GM23338 (cell line): ENCODE measurements around the gene CDH15. TPM values are rescaled to one million over a fixed set of nuclear protein-coding genes. Genes with fewer than 3 reads are reported as not detected.

Source experiments
- ATAC-seq: fragments of 200-7000 bp; cut with Tn5 transposase; 3 replicates; pipeline ENCODE4 v1.9.1; 2020
- DNase-seq: peaks from one replicate; pipeline ENCODE4 v3.0.0-alpha.2; 2015; ENCODE audit warnings: low spot score
- H2AFZ ChIP-seq: fragments of 200-600 bp; sonication (generic); 2 replicates; pipeline ENCODE4 v1.8.0; 2016; ENCODE audit warnings: antibody characterized with exemption, mild to moderate bottlenecking, moderate library complexity
- H3F3A ChIP-seq: fragments of 200-600 bp; sonication (generic); replicated peaks from 2 replicates; pipeline ENCODE4 v1.8.0; 2017; ENCODE audit warnings: antibody characterized with exemption, mixed run types, low read depth
- H3K27ac ChIP-seq: fragments of 200-600 bp; sonication (generic); 2 replicates; pipeline ENCODE4 v1.6.1; 2016; ENCODE audit warnings: low read depth
- H3K27me3 ChIP-seq: fragments of 200-600 bp; sonication (generic); 2 replicates; pipeline ENCODE4 v1.8.0; 2016; ENCODE audit warnings: mild to moderate bottlenecking, mixed run types, moderate library complexity; ENCODE audit not compliant: insufficient read depth
- H3K36me3 ChIP-seq: fragments of 200-600 bp; sonication (generic); 2 replicates; pipeline ENCODE4 v1.8.0; 2016; ENCODE audit warnings: mild to moderate bottlenecking; ENCODE audit not compliant: insufficient read depth
- H3K4me1 ChIP-seq: fragments of 200-600 bp; sonication (generic); 2 replicates; pipeline ENCODE4 v1.8.0; 2016; ENCODE audit warnings: mild to moderate bottlenecking, moderate library complexity; ENCODE audit not compliant: insufficient read depth
- H3K4me2 ChIP-seq: fragments of 200-600 bp; sonication (generic); 2 replicates; pipeline ENCODE4 v1.7.1; 2017; ENCODE audit warnings: mixed run types
- H3K4me3 ChIP-seq: fragments of 200-600 bp; sonication (generic); 2 replicates; pipeline ENCODE4 v1.6.1; 2016; ENCODE audit warnings: mixed run types
- H3K79me2 ChIP-seq: fragments of 200-600 bp; sonication (generic); replicated peaks from 2 replicates; pipeline ENCODE4 v1.8.0; 2017; ENCODE audit warnings: mild to moderate bottlenecking; ENCODE audit not compliant: insufficient read depth
- H3K9me2 ChIP-seq: fragments of 200-600 bp; sonication (generic); 2 replicates; pipeline ENCODE4 v1.8.0; 2017; ENCODE audit not compliant: insufficient read depth
- H4K20me1 ChIP-seq: fragments of 200-600 bp; sonication (generic); replicated peaks from 2 replicates; pipeline ENCODE4 v1.8.0; 2017; ENCODE audit warnings: mild to moderate bottlenecking; ENCODE audit not compliant: insufficient read depth
- H3K27ac Mint-ChIP-seq: 2 replicates; pipeline ENCODE4 v1.8.0; 2020; ENCODE audit warnings: inconsistent platforms, mild to moderate bottlenecking, moderate library complexity, mixed read lengths
- H3K27me3 Mint-ChIP-seq: 3 replicates; pipeline ENCODE4 v1.8.0; 2022; ENCODE audit warnings: low read depth, mild to moderate bottlenecking, moderate library complexity, mixed read lengths, inconsistent platforms; ENCODE audit not compliant: insufficient read depth, poor library complexity
- H3K36me3 Mint-ChIP-seq: 3 replicates; pipeline ENCODE4 v1.8.0; 2021; ENCODE audit warnings: low read depth, mild to moderate bottlenecking, inconsistent platforms, moderate library complexity, mixed read lengths
- H3K4me1 Mint-ChIP-seq: 3 replicates; pipeline ENCODE4 v1.8.0; 2020; ENCODE audit warnings: mild to moderate bottlenecking, inconsistent platforms, mixed read lengths
- H3K4me3 Mint-ChIP-seq: 3 replicates; pipeline ENCODE4 v1.8.0; 2021; ENCODE audit warnings: moderate library complexity, mild to moderate bottlenecking, inconsistent platforms, mixed read lengths
- H3K9me3 Mint-ChIP-seq: 3 replicates; pipeline ENCODE4 v1.8.0; 2020; ENCODE audit warnings: moderate library complexity, mild to moderate bottlenecking, inconsistent platforms, mixed read lengths
- CREB1 ChIP-seq: fragments of 250-450 bp; sonication (Bioruptor Pico); IDR thresholded peaks from 2 replicates; pipeline ENCODE4 v1.5.0; 2020; ENCODE audit warnings: low read depth, mild to moderate bottlenecking, moderate library complexity
- EZH2 ChIP-seq: fragments of 200-600 bp; sonication (generic); IDR thresholded peaks from one replicate; pipeline ENCODE4 v1.8.0; 2017; ENCODE audit warnings: antibody characterized with exemption, mild to moderate bottlenecking, low read depth; ENCODE audit not compliant: unreplicated experiment
- EZH2phosphoT487 ChIP-seq: fragments of 200-600 bp; sonication (generic); IDR thresholded peaks from one replicate; pipeline ENCODE4 v1.8.1; 2018; ENCODE audit warnings: antibody characterized with exemption; ENCODE audit not compliant: unreplicated experiment
- JUNB ChIP-seq: IDR thresholded peaks from one replicate; pipeline ENCODE4 v1.6.1; 2016; ENCODE audit warnings: antibody characterized with exemption; ENCODE audit not compliant: unreplicated experiment
- NANOG ChIP-seq: IDR thresholded peaks from 2 replicates; pipeline ENCODE4 v1.6.1; 2016; ENCODE audit warnings: antibody characterized with exemption, borderline replicate concordance
- POLR2AphosphoS5 ChIP-seq: IDR thresholded peaks from 2 replicates; pipeline ENCODE4 v1.6.1; 2016; ENCODE audit warnings: antibody characterized with exemption, low read depth
- STAT1 ChIP-seq: IDR thresholded peaks from one replicate; pipeline ENCODE4 v1.6.1; 2016; ENCODE audit warnings: antibody characterized with exemption; ENCODE audit not compliant: unreplicated experiment
- ZNF114 ChIP-seq: fragments of 250-450 bp; sonication (Bioruptor Pico); IDR thresholded peaks from 2 replicates; pipeline ENCODE4 v1.5.0; 2020; ENCODE audit warnings: mild to moderate bottlenecking, moderate library complexity
- ZNF331 ChIP-seq: fragments of 250-450 bp; sonication (Bioruptor Pico); IDR thresholded peaks from 2 replicates; pipeline ENCODE4 v1.5.0; 2020; ENCODE audit warnings: low read depth, mild to moderate bottlenecking, moderate library complexity
- polyA plus RNA-seq: library from polyadenylated mRNA; unstranded; fragments of >200 nt; fragmentation: Nextera tagmentation; extraction: Ambion mirVana; gene quantifications from 2 replicates; pipeline ENCODE4 v1.2.1, GENCODE V29; 2016
- total RNA-seq: library from RNA; depleted of rRNA; stranded (reverse); fragments of >200 nt; shearing (Covaris generic); gene quantifications from 2 replicates; pipeline ENCODE4 v1.2.3, GENCODE V29; 2014
- TF ChIP-seq, protein P1 (sequence below): IDR thresholded peaks from 2 replicates; pipeline ENCODE4 v1.6.1; 2016; ENCODE audit warnings: antibody characterized with exemption
- TF ChIP-seq, protein P2 (sequence below): IDR thresholded peaks from one replicate; pipeline ENCODE4 v1.6.1; 2018; ENCODE audit warnings: antibody characterized with exemption; ENCODE audit not compliant: unreplicated experiment
- TF ChIP-seq, protein P3 (sequence below): fragments of 250-450 bp; sonication (Bioruptor Pico); IDR thresholded peaks from 2 replicates; pipeline ENCODE4 v1.5.0; 2020; ENCODE audit warnings: mild to moderate bottlenecking, moderate library complexity
- TF ChIP-seq, protein P4 (sequence below), 2 experiments: fragments of 200-600 bp in 1 of 2; sonication (generic) in 1 of 2; conservative IDR thresholded peaks; 2 replicates each; pipeline versions ENCODE4 v1.5.1 to v1.6.1; 2016 to 2017; ENCODE audit warnings: antibody characterized with exemption in 2 of 2, low read depth in 2 of 2, mild to moderate bottlenecking in 2 of 2, moderate library complexity in 1 of 2

Gene CDH15
- total and polyA plus RNA-seq, 2 experiments from 2014 or later, result 0.61 to 1.0 TPM

DNA sequence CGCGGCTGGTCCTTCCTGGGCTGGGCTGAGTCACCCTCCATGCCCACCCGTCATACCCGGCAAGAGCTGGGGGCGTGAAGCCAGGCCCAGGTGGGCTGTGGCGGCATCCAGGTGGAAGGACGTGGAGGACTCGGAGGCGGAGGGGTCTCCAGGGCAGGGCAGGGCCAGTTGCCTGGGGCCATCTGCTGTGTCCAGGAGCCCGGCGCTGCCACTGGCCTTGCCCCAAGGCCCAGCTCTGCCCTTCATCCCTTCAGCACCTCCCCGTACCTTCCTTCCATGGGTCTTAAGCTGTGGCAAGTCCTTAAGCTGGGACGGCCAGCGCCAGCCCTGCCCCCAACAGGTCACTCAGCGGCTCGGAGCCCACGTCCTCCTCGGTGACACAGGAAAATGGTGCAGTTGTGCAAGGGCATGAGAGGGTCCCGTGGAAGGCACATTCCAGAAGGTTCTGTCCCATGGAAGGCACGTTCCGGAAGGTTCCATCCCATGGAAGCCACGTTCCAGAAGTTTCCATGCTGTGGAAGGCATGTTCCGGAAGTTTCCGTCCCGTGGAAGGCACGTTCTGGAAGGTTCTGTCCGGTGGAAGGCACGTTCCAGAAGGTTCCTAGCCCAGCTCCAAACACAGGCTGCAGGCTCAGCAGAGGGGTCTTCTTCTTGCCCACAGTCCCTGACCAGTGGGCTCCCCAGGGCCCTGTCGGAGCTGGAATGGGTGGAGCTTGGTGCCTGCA lies 10.4 kb upstream of the CDH15 start:
- H3K9me3 Mint-ChIP-seq, result peaks cover 21% of the 10 kb centered on the region
- H3K27ac Mint-ChIP-seq, result no peak overlapping the region
- Histone ChIP-seq H3K79me2 (no peaks in the 10 kb centered on the region), H3K4me2 (no peak overlapping the region), H3K27me3 (no peaks in the 10 kb centered on the region), H3K36me3 (no peaks in the 10 kb centered on the region), H3K4me1 (no peaks in the 10 kb centered on the region), H3F3A (peaks cover 17% of the 10 kb centered on the region), H3K4me3 (no peak overlapping the region), H3K27ac (no peak overlapping the region), H3K9me2 (0 out of 2 replicates have a peak, but pooled peaks cover 6% of the 10 kb centered on the region), H4K20me1 (no peaks in the 10 kb centered on the region; the same call in 1 of the 2 replicates), H2AFZ (no peak overlapping the region)
- no peaks in the 10 kb centered on the region for H3K4me1 Mint-ChIP-seq
- DNase-seq, result no peak
- H3K27me3 Mint-ChIP-seq, result peaks cover 9% of the 10 kb centered on the region
- no peak overlapping the region for H3K4me3 Mint-ChIP-seq
- ATAC-seq, result no peak
- no peaks in the 10 kb centered on the region; the same call in 2 of the 3 replicates for H3K36me3 Mint-ChIP-seq
- TF ChIP-seq EZH2phosphoT487 (no peak), CREB1 (CRISPR knock-in tag) (no peak), EZH2 (no peak), ZNF331 (CRISPR knock-in tag) (no peak), JUNB (no peak), POLR2AphosphoS5 (no peak), NANOG (no peak), ZNF114 (CRISPR knock-in tag) (no peak), STAT1 (no peak)
- TF ChIP-seq, protein P1, sequence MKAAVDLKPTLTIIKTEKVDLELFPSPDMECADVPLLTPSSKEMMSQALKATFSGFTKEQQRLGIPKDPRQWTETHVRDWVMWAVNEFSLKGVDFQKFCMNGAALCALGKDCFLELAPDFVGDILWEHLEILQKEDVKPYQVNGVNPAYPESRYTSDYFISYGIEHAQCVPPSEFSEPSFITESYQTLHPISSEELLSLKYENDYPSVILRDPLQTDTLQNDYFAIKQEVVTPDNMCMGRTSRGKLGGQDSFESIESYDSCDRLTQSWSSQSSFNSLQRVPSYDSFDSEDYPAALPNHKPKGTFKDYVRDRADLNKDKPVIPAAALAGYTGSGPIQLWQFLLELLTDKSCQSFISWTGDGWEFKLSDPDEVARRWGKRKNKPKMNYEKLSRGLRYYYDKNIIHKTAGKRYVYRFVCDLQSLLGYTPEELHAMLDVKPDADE, result no peak
- TF ChIP-seq, protein P2, sequence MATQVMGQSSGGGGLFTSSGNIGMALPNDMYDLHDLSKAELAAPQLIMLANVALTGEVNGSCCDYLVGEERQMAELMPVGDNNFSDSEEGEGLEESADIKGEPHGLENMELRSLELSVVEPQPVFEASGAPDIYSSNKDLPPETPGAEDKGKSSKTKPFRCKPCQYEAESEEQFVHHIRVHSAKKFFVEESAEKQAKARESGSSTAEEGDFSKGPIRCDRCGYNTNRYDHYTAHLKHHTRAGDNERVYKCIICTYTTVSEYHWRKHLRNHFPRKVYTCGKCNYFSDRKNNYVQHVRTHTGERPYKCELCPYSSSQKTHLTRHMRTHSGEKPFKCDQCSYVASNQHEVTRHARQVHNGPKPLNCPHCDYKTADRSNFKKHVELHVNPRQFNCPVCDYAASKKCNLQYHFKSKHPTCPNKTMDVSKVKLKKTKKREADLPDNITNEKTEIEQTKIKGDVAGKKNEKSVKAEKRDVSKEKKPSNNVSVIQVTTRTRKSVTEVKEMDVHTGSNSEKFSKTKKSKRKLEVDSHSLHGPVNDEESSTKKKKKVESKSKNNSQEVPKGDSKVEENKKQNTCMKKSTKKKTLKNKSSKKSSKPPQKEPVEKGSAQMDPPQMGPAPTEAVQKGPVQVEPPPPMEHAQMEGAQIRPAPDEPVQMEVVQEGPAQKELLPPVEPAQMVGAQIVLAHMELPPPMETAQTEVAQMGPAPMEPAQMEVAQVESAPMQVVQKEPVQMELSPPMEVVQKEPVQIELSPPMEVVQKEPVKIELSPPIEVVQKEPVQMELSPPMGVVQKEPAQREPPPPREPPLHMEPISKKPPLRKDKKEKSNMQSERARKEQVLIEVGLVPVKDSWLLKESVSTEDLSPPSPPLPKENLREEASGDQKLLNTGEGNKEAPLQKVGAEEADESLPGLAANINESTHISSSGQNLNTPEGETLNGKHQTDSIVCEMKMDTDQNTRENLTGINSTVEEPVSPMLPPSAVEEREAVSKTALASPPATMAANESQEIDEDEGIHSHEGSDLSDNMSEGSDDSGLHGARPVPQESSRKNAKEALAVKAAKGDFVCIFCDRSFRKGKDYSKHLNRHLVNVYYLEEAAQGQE, result no peak
- TF ChIP-seq, protein P3, sequence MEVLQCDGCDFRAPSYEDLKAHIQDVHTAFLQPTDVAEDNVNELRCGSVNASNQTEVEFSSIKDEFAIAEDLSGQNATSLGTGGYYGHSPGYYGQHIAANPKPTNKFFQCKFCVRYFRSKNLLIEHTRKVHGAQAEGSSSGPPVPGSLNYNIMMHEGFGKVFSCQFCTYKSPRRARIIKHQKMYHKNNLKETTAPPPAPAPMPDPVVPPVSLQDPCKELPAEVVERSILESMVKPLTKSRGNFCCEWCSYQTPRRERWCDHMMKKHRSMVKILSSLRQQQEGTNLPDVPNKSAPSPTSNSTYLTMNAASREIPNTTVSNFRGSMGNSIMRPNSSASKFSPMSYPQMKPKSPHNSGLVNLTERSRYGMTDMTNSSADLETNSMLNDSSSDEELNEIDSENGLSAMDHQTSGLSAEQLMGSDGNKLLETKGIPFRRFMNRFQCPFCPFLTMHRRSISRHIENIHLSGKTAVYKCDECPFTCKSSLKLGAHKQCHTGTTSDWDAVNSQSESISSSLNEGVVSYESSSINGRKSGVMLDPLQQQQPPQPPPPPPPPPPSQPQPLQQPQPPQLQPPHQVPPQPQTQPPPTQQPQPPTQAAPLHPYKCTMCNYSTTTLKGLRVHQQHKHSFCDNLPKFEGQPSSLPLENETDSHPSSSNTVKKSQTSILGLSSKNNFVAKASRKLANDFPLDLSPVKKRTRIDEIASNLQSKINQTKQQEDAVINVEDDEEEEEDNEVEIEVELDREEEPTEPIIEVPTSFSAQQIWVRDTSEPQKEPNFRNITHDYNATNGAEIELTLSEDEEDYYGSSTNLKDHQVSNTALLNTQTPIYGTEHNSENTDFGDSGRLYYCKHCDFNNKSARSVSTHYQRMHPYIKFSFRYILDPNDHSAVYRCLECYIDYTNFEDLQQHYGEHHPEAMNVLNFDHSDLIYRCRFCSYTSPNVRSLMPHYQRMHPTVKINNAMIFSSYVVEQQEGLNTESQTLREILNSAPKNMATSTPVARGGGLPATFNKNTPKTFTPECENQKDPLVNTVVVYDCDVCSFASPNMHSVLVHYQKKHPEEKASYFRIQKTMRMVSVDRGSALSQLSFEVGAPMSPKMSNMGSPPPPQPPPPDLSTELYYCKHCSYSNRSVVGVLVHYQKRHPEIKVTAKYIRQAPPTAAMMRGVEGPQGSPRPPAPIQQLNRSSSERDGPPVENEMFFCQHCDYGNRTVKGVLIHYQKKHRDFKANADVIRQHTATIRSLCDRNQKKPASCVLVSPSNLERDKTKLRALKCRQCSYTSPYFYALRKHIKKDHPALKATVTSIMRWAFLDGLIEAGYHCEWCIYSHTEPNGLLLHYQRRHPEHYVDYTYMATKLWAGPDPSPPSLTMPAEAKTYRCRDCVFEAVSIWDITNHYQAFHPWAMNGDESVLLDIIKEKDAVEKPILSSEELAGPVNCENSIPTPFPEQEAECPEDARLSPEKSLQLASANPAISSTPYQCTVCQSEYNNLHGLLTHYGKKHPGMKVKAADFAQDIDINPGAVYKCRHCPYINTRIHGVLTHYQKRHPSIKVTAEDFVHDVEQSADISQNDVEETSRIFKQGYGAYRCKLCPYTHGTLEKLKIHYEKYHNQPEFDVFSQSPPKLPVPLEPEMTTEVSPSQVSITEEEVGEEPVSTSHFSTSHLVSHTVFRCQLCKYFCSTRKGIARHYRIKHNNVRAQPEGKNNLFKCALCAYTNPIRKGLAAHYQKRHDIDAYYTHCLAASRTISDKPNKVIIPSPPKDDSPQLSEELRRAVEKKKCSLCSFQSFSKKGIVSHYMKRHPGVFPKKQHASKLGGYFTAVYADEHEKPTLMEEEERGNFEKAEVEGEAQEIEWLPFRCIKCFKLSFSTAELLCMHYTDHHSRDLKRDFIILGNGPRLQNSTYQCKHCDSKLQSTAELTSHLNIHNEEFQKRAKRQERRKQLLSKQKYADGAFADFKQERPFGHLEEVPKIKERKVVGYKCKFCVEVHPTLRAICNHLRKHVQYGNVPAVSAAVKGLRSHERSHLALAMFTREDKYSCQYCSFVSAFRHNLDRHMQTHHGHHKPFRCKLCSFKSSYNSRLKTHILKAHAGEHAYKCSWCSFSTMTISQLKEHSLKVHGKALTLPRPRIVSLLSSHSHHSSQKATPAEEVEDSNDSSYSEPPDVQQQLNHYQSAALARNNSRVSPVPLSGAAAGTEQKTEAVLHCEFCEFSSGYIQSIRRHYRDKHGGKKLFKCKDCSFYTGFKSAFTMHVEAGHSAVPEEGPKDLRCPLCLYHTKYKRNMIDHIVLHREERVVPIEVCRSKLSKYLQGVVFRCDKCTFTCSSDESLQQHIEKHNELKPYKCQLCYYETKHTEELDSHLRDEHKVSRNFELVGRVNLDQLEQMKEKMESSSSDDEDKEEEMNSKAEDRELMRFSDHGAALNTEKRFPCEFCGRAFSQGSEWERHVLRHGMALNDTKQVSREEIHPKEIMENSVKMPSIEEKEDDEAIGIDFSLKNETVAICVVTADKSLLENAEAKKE (CRISPR knock-in tag), result no peak
- TF ChIP-seq, protein P4, sequence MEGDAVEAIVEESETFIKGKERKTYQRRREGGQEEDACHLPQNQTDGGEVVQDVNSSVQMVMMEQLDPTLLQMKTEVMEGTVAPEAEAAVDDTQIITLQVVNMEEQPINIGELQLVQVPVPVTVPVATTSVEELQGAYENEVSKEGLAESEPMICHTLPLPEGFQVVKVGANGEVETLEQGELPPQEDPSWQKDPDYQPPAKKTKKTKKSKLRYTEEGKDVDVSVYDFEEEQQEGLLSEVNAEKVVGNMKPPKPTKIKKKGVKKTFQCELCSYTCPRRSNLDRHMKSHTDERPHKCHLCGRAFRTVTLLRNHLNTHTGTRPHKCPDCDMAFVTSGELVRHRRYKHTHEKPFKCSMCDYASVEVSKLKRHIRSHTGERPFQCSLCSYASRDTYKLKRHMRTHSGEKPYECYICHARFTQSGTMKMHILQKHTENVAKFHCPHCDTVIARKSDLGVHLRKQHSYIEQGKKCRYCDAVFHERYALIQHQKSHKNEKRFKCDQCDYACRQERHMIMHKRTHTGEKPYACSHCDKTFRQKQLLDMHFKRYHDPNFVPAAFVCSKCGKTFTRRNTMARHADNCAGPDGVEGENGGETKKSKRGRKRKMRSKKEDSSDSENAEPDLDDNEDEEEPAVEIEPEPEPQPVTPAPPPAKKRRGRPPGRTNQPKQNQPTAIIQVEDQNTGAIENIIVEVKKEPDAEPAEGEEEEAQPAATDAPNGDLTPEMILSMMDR (conservative IDR thresholded peaks at IDR 0.05; ENCODE audit: low read depth in 2 of 2), result no peak
